ENCODE measurements around the gene SUCO. TPM values are rescaled to one million over a fixed set of nuclear protein-coding genes. Genes with fewer than 3 reads are reported as not detected.

SUCO gene
- total RNA-seq, 1 experiment from 2014 or later: 37.7 TPM

- no peaks in the 10 kb centered on the region for H3K9me3 ChIP-seq (ENCODE audit: control insufficient read depth, low read depth, low read length)
- H3K27me3 ChIP-seq (ENCODE audit: insufficient read depth, low read length): no peaks in the 10 kb centered on the region
- H3K23ac ChIP-seq (ENCODE audit: insufficient read length, low read depth, low read length): no peak overlapping the region
- H3K4ac ChIP-seq (ENCODE audit: low read depth, low read length): no peak overlapping the region
- no peak overlapping the region for H3K9ac ChIP-seq (ENCODE audit: extremely low read depth, insufficient read length, low read length)
- H3K4me2 ChIP-seq (ENCODE audit: insufficient read depth, insufficient read length, low read length): no peak overlapping the region
- no peaks in the 10 kb centered on the region for H3K9me3 Mint-ChIP-seq
- no peak overlapping the region for H2BK120ac ChIP-seq (ENCODE audit: low read depth, low read length, poor library complexity, severe bottlenecking)
- no peak overlapping the region for H3K4me3 Mint-ChIP-seq
- H3K79me2 ChIP-seq (ENCODE audit: insufficient read depth, low read length): peaks cover 1% of the 10 kb centered on the region; the same call in 1 of the 2 replicates
- H3K27ac ChIP-seq (ENCODE audit: insufficient read length, low read depth, low read length): no peak overlapping the region
- H3K36me3 Mint-ChIP-seq (ENCODE audit: insufficient read depth in 1 of 3, low read depth in 3 of 3): peaks cover 5 to 35% (median 23%) of the 10 kb centered on the region in 3 experiments; a peak in 5 of 7 replicates
- no peak overlapping the region for H2AFZ ChIP-seq (ENCODE audit: low read length)
- H2BK12ac ChIP-seq (ENCODE audit: insufficient read length, low read depth, low read length): no peak overlapping the region
- H3K27me3 Mint-ChIP-seq (ENCODE audit: low read depth): no peaks in the 10 kb centered on the region
- H3K14ac ChIP-seq (ENCODE audit: insufficient read depth, low read length): no peak overlapping the region
- no peak overlapping the region for H3T11ph ChIP-seq (ENCODE audit: low read length)
- H2BK15ac ChIP-seq (ENCODE audit: low read depth, low read length): no peak overlapping the region
- no peaks in the 10 kb centered on the region for H3K23me2 ChIP-seq (ENCODE audit: insufficient read length, low read depth, low read length, poor library complexity, severe bottlenecking)
- no peak overlapping the region for H2BK5ac ChIP-seq (ENCODE audit: insufficient read length, low read length)
- no peaks in the 10 kb centered on the region for H3K79me1 ChIP-seq (ENCODE audit: insufficient read depth, low read depth, low read length, poor library complexity, severe bottlenecking)
- H2BK20ac ChIP-seq (ENCODE audit: low read depth, low read length, poor library complexity, severe bottlenecking): no peak overlapping the region
- no peak overlapping the region for H4K8ac ChIP-seq (replicated peaks; ENCODE audit: insufficient read length, low read depth, low read length)
- H4K5ac ChIP-seq (ENCODE audit: insufficient read length, low read depth, low read length): no peak overlapping the region
- no peak overlapping the region for H3K27ac Mint-ChIP-seq
- no CpG with 5 or more reads among the region's 4 CpGs for WGBS (ENCODE audit: extremely low coverage, insufficient read length, low lambda C conversion rate)
- DNase-seq: no peak
- no peaks in the 10 kb centered on the region for H3K4me1 Mint-ChIP-seq
- H4K91ac ChIP-seq (ENCODE audit: insufficient read length, low read depth, low read length): no peak overlapping the region
- no peak overlapping the region for H3K18ac ChIP-seq (ENCODE audit: insufficient read length, low read depth, low read length)
- no peak overlapping the region for H3K56ac ChIP-seq (ENCODE audit: insufficient read length, low read depth, low read length)
- no peak overlapping the region for H2AK5ac ChIP-seq (ENCODE audit: insufficient read length, low read length)
- no peaks in the 10 kb centered on the region for H4K20me1 ChIP-seq (ENCODE audit: control insufficient read depth, insufficient read depth, insufficient read length)
- TF ChIP-seq CTCF (conservative IDR thresholded peaks at IDR 0.05): no peak
- H3K4me1 ChIP-seq (ENCODE audit: insufficient read depth, low read length): no peaks in the 10 kb centered on the region
These were observed 70.9 kb downstream of the SUCO start for GRCh38 chr1:172603816-172604215.

All from H9 (cell line).